NCI-H2107 treated with DMSO at 0.1 percent for 48 hours (cell line): ENCODE data around the gene DUSP9.

ENCODE experiments used
- DNase-seq: peaks from one replicate; lab custom pipeline; 2025; ENCODE audit not compliant: unreplicated experiment; lab: John Stamatoyannopoulos, UW

The DUSP9 gene

DNA sequence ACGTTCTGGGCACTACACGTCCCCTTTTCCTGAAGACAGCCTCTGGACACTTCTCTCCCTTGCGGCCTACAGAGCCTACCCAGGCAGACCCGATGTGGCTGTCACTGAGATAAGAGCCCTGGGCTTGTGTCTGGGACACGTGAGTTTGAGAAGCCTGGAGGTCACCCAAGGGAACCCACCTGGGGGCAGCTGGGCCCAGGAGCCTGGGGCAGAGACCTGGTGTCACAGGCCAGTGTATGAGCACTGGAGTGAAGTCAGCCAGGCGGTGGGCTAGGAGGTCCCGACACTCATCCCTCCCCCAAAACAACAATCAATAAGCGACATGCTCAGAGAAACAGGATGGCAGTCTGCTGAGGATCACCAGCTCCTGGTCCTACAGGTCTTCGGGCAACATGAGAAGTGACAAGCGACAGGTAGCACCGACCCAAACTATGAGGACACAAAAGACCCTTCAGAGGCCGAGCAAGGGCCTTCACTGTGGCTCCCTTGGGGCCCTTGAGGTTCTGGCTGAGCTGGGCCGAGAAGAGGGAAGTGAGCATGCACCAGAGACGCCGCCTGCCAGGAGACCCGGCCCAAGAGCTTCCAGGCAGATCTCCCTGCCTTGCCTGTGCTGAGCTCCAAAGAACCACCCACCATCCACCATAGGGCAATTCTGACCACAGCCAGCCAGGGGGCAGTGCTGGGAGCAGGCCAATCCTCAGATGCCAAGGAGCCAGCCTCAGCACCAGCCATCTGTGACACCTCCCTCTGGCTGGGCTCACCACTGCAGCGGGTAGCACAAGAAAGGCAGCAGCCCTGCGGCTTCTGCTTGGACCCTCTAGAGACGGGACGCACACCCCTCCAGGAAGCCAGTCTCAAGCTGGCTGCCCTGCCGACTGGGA, 11.0 kb upstream of the DUSP9 start:
- no peak for DNase-seq

DNA sequence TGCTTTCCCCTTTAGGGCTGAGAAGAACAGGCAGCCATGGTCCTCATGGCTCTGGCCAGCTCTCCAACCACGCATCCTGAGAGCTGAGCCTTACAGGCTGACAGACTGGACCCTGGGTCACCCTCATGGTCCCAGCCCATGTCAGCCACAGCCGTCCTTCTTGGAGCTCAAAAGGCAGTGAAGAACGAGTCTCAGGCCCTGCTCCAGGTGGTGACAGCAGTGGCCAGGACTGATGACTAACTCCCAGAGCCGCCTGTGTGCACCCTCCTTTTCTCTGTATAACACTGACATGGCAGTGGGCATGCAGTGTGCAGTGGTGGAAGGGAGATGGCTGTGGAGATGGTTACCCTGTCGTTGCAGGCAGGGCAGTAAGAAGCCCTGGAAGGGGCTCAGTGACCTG, 10.3 kb upstream of the DUSP9 start:
- DNase-seq: no peak

DNA sequence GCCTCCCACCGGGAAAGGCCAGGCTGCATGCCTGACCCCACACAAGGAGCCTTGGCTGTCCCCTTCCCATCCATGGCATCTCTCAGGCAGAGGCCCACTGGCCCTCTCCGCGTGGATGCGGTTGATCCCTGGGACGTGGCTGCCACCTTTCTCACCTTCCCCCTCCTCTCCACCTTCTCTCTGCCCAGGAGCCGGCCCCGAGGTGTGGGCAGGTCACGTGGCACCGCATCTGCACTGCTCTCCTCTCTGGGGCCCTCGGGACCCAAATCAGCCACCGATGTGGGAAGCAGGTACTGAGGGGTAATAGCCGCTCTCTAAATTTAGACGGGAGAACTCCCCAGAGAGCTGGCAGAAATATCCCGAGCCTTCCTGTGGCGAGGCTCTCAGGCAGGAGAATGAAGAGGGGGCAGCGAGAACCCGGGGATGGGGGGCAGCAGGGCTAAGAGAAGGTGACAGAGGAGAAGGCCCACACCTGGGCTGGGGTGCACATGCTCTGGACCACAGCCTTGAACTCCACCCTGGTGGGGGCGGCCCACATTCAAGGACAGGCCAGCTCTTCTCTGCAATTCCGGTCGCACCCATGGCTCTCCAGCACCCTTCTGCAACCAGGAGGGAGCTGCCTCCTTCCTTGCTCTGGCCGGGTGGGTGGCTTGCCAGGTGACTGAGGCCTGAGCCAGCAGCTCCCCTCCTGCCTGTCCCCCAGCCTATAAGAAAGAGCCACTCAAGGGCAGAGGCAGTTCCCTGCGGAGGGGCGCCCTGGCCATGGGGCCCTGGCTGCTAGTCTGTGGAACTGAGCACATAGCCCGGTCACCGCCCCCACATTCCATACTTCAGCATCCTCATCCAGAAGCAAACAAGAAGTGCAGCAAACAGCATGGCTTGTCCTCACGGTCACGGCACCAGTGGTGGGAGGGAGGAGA, 9.6 kb upstream of the DUSP9 start:
- DNase-seq: no peak

DNA sequence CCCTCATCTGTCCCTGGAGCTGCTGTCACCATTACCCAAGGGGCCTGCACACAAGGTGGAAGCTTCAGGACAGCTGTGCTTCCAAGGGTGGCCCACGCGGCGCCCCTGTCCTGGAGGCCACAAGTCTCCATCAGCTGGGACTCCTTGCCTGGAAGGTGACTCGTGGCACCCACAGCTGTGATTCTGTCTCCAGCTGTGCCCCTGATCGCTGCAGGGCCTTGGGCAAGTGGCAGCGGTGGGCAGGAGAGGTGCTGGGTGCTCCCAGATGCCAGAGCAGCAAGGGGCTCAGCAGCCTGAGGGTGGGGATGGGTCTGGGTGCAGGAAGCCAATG, 9.0 kb upstream of the DUSP9 start:
- DNase-seq: no peak

DNA sequence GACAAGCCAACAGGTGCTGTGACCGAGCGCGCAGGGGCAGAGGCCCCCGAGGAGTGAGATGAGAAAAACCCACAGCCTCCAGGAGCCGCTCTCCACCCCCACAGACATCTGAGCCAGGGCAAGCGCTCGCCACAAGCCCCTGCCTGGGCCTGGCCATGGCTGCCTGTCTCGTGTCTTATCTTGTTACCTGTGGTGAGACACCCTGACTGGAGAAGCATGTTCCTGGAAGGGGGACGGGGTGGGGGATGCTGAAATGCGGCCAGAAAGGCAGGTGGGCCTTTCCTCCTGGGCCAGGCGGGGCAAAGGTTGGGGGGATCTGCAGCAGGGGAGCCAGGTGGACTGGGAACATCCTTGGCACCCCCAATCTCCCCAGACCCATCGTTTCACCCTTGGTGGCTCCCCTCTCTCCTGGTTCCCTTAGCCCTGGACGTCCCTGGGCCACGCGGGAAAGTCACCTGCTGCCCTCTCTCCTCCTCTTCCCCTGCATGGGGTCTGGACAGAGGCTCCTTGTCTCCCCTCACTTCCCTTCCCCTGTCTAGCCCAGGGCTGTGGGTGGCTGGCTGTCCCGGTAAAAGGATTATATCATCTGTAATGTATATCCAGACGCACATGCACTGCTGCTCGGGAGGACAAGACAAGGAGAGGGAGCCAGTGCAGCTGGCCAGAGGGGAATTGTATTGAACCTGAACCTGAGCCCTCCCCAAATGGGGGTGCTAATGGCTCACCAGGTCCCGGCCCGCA, 8.4 kb upstream of the DUSP9 start:
- no peak for DNase-seq

DNA sequence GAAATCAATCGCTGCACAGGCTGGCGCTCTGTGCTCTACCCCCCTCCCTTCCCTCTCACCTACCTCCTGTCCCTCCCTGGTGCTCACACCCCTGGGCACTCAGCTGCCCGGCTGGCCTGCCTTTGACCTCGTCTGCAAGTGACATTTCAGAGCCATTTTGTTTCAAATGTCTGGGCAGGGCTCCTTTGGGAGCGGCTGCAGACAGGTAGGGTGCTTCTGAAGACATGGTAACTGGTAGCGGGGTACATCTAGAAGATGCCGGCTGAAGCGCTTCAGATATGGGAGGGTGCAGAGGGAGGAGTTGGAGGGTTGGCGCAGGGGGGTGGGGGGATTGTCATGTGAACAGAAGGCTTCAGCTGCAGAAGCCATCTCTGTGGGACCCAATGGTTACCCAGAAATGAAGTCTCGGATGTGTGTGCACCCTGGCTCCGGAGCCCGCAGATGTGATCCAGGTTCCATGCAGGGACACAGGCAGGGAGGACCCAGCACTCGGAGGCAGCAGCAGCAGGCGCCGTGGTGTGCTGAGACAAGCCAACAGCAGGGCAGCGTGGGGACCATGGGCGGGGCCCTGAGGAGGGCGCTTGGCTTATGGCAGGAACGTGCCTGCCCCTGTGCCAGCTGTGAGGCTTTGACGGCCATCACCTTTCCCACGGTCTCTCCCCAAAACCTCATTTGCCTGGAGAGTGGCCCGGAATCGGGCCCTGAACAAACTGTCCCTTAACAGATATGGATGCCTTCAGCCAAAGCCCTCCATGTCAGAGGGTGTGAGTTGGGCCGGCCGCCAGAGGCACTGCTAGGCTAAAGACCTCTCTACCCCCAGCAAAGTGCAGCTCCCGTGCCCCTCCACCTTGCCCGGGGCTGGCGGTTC, 7.6 kb upstream of the DUSP9 start:
- DNase-seq: no peak

DNA sequence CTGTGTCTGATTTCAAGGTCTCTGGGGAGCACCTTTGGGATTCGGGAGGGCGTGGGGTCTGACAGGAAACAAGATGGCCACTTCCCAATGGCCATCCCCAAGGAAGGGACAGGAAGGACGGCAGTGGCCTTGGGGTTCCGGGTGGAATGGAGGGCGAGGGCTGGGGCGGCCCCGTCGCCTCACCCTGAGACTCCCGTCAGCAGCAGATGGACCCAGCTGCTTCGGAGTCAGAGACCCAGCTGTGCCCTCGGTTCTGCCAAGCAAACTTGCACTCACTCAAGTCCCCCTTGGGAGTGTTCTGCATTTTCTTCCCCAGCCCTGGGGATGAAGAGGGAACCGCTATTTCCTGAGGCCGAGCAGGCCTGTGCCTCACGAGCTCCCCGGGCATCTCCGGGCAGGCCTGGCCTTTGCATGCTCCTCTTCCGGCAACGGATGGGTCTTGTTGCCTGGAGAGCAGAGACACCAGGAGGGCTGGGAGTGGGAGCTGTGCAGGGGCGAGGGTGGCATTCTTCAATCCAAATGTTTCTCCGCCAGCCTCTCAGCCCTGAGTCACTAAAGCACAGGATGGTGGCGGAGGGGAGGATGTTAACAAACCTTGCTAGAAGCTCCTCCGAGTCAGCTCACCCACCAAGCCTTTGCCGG, 6.8 kb upstream of the DUSP9 start:
- no peak for DNase-seq

DNA sequence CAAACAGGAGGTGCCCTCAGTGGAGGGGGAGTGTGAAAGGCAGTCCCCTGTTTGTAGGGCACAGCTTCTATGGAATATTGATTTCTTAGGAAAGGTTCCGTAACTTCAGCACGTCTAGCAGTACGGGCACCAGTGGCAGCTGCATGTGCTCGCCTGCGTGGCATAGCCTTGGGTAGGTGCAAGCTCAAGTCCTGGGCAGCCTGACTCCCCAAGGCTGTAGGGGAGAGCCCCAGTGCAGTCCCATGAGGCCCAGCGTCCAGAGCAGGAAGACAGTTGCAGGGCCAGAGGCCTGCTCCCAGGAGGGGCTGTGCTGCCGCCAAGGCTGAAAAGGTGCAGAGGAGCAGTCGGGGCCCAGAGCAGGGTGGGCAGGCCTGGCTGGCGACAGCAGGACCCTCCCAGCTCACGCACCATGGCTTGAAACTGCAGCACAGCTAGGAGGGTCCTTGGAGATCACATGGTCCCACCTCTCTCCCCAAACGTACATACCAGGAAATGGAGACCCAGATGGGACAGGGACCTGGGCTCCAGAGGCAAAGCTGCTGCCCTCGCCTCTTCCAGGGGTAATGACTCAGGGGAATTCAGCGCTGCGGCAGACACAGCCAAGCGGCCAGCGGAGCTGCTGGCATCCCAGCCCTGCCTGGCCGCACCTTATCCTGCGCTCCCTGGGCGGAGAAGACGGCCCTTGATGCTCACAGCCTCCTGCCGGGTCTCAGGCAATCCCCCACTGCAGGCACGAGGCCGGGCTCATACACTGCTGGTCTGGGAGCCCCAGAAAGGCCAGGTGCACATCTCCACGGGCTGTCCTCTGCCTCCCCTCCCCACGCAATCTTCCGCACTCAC, 6.0 kb upstream of the DUSP9 start:
- DNase-seq: no peak

DNA sequence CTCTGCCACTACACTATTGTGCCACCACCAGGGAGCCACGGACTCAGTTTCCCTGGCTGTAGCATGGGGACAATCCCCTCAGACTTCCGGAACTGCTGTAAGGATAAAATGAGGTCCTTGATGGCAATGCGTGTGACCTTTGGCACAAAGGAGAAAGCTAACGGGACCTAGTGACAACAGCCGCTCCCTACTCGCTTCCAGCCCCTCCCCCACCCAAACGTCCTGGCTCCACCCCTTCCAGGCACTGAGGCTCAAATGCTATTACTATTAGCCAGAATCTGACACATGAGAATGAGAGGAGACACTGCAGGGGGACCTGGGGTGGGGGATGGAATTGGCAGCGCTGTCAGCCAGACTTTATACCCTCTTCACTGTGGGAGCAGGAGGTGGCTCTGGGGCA, 5.4 kb upstream of the DUSP9 start:
- no peak for DNase-seq

DNA sequence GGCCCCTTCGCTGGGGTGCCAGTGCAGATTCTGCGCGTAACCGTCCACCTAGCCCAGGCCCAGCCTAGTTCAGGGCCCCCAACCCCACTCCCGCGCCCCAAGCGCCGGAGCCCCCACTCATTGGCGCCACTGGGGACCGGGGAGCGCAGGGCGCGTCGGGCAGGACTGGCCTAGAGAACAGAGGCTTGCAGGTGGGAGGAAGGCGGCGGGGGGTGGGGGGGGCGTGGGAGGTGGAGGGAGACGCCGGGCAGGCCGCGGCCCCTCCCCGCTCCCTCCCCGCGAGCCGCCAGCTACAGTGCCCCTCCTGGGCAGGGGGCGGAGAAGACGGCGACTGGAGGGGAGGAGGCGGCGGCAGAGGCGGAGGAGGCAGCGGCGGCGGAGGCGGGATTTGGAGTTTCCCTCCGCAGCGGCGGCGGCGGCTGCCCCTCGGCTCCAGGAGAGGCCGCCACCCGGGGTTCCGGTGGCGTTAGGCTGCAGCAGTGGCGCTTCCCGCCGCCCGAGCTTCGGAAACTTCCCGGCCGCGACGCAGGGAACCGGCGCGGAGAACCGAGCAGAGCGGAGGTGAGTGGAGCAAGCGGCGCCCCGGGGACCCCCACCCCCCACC, 4.8 kb upstream of the DUSP9 start:
- DNase-seq: no peak

DNA sequence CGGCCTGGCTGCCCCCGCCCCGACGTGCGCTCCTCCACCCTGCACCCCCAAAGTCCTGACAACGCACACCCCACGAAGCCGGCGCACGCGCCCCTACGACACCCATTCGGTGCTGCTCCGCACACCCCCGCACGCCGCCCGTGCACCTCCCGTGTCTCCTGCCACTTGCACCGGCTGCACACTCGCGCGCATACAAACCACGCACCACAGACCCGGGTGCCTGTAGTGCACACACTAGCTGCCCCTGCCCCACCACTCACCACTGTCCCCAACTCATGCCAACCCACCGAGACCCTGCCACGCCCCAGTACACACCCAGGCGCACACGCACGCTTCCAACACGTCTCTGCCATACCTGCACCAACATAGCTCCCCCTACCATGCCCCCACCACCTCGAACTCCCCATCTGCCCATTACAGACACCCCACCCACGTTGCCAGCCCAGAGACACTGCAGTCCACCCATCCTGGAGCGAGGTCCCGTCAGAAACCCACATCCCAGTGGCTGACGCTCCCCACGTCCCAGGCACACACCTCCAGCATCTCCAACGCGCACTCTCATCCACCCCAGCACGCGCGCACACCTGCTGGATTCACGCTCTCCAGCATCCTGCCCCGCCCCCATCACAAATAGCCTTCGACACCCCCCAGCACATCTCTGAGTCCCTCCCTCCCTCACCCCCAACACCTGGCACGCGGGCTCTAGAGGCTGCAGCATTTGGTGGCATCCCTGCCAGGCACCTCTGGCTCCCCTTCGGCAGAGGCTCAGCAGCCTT, 4.2 kb upstream of the DUSP9 start:
- no peak for DNase-seq

DNA sequence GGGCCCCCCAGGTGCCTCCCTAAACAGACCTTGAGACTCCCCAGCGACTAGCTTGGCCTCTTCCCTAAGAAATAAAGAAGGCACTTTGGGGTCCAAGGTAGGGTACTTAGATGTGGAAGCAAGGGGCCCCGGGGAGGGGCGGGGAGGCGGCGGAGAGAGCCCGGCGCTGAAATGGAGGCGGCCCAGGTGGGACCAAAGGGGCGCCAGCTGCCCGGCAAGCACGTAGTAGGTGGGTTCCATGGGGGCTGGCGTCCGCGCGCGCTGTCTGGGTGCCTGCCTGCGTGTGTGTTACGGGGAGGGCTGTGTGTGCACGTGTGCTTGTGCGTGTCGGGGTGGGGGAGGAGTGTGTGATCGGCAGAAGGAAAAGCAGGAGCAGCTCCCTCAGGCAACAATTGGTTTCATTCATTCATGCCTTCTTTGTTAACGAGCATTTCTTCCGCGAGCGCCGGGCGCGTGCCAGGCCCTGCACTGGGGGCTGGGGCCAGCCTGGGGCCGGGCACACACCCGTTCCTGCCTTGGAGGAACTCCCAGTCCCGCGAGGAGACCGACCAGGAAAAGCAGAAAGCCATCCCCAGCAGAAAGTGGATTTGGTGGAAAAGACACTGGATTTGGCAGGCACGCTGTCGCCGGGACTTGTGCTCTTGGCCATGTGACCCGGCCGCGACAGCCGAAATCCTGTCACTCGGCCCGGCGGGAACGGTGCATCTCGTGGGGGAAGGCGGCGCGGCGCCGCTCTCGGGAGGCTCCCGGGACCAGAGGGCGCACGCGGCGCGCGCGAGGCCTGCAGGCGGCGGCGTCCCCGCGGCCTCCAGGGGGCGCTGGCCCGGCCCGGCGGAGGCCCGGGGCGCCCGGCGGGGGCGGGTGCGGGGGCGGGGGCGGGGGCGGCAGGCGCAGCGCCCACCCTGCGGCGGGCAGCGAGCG, 3.3 kb upstream of the DUSP9 start:
- no peak for DNase-seq

DNA sequence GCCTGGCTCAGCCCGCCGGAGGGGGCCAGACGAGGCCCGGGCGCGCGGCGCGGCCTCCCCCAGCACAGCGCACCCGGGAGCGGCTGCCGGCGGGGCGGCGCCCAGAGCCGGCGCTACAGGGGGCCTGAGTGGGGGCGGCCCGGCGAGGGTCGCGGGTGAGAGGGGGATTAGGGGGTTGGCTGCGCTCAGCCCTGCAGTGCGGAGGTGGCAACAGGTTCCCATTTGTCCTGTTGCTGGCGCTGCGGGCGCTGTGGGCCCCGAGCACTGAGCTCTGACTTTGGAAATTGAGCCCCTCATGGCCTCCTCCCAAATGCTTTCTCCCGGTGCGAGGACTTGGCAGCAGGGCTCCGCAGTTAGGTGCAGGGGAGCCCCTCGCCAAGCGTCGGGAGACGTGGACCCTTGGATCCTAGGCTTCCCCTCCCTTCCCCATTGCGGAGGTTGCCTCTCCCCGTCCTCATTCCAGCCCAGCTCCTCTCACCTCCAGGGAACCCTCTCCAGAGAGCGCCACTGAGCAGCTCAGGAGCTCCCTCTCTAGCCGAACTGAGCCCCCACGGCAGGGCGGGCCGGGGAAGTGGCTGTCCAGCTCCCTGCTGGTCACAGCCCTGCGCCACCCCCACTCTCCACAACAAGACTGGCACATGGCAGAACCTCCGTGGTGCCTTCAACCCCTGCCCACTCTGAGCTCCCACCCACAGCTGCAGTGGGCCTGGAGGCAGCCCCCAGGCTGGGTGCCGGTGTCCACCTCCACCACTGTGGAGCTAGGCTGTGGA, 2.5 kb upstream of the DUSP9 start:
- no peak for DNase-seq

DNA sequence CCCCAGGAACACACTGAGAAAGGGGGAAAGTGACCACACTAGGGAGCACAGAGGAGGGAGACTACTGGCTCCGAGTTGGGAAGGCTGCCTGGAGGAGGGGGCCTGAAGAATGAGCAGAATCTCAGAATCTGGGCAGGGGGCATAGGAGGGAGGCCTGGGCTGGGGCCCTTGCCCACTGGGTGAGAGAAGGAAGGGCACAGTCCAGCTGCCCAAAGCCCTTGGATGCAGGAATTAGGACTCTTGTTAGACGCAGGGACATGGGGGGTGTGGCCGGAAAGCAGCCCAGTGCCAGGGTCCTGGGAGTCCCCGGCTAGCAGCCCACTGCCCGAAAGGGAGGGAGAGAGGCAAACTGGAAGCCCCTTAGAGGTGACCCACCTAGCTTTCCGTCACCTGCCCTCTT, 1.9 kb upstream of the DUSP9 start:
- DNase-seq: no peak

DNA sequence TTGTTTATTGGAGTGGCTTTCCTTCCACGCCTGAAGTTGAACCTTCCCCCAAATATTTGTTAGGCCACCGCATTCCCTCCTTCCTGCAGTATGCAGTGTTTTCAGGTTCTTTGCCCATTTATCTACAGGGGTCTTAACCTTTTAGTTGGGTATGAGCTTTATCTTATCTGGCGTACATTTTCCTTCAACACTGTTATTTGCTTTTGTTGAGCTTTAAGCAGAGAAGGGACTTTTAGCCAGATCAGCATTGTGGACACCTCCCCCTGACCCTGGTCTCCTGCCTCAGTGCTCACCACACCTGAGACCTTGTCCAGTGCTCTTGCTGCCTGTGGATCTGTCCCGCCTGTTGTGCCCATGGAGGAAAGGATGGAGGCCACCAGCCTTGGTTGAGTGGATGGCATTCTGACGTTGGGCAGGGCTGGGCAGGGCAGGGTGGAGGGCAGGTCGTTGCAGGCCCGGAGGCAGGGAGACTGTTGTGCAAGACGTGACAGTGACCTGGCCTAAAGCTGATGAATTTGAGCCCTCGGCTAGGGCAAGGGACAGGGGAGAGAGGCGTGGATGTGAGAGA, 998 bp upstream of the DUSP9 start:
- no peak for DNase-seq
